ENCODE measurements around the gene CD58. TPM values are rescaled to one million over a fixed set of nuclear protein-coding genes. Genes with fewer than 3 reads are reported as not detected.

CD58 gene
- polyA plus RNA-seq, 2 donors, result 21.2 to 25.3 TPM

- Histone ChIP-seq H3K9me3 (ENCODE audit: control insufficient read depth in 2 of 2, insufficient read depth in 1 of 2, low read depth in 1 of 2, low read length in 1 of 2) (no peaks in the 10 kb centered on the region), H3K4me3 (ENCODE audit: low read depth in 1 of 2, low read length in 2 of 2) (no peak overlapping the region), H3K4me1 (ENCODE audit: control insufficient read depth in 2 of 2, insufficient read depth in 2 of 2, low read length in 1 of 2) (peaks cover 0 to 2% of the 10 kb centered on the region in 2 donors), H3K27ac (ENCODE audit: low read depth in 2 of 2, low read length in 1 of 2) (no peak overlapping the region), H3K36me3 (ENCODE audit: control insufficient read depth in 2 of 2, insufficient read depth in 2 of 2, low read length in 1 of 2) (peaks cover 2 to 12% of the 10 kb centered on the region in 2 donors), H3K27me3 (ENCODE audit: control insufficient read depth in 1 of 2, insufficient read depth in 2 of 2, low read length in 2 of 2) (no peaks in the 10 kb centered on the region)
- WGBS, 2 donors, result 78 to 80% methylated on average over 3 of the region's 3 CpGs
Observed at GRCh38 chr1:116586741-116587143, 15.9 kb upstream of the CD58 start.

GRCh38 chr1:116585886-116586285 lies 15.1 kb upstream of the CD58 start:
- WGBS, 2 donors, result 81 to 86% methylated on average over 1 of the region's 1 CpG
- no peaks in the 10 kb centered on the region for H3K9me3 ChIP-seq (ENCODE audit: control insufficient read depth in 2 of 2, insufficient read depth in 1 of 2, low read depth in 1 of 2, low read length in 1 of 2)
- peaks cover 0 to 2% of the 10 kb centered on the region in 2 donors for H3K4me1 ChIP-seq (ENCODE audit: control insufficient read depth in 2 of 2, insufficient read depth in 2 of 2, low read length in 1 of 2)
- H3K27ac ChIP-seq (ENCODE audit: low read depth in 2 of 2, low read length in 1 of 2), result no peak overlapping the region
- H3K27me3 ChIP-seq (ENCODE audit: control insufficient read depth in 1 of 2, insufficient read depth in 2 of 2, low read length in 2 of 2), result no peaks in the 10 kb centered on the region
- H3K36me3 ChIP-seq (ENCODE audit: control insufficient read depth in 2 of 2, insufficient read depth in 2 of 2, low read length in 1 of 2), result peaks cover 2 to 12% of the 10 kb centered on the region in 2 donors
- no peak overlapping the region for H3K4me3 ChIP-seq (ENCODE audit: low read depth in 1 of 2, low read length in 2 of 2)

- Histone ChIP-seq H3K27me3 (ENCODE audit: control insufficient read depth in 1 of 2, insufficient read depth in 2 of 2, low read length in 2 of 2) (no peaks in the 10 kb centered on the region), H3K36me3 (ENCODE audit: control insufficient read depth in 2 of 2, insufficient read depth in 2 of 2, low read length in 1 of 2) (peaks cover 2 to 20% of the 10 kb centered on the region in 2 donors), H3K27ac (ENCODE audit: low read depth in 2 of 2, low read length in 1 of 2) (no peak overlapping the region), H3K9me3 (ENCODE audit: control insufficient read depth in 2 of 2, insufficient read depth in 1 of 2, low read depth in 1 of 2, low read length in 1 of 2) (no peaks in the 10 kb centered on the region), H3K4me1 (ENCODE audit: control insufficient read depth in 2 of 2, insufficient read depth in 2 of 2, low read length in 1 of 2) (no peaks in the 10 kb centered on the region), H3K4me3 (ENCODE audit: low read depth in 1 of 2, low read length in 2 of 2) (no peak overlapping the region)
- WGBS, 2 donors, result 52 to 62% methylated on average over 3 of the region's 3 CpGs
Observed at GRCh38 chr1:116581323-116581885, 10.6 kb upstream of the CD58 start.

GRCh38 chr1:116580446-116581322 lies 9.9 kb upstream of the CD58 start:
- no peaks in the 10 kb centered on the region for H3K27me3 ChIP-seq (ENCODE audit: control insufficient read depth in 1 of 2, insufficient read depth in 2 of 2, low read length in 2 of 2)
- 74 to 81% methylated on average over 7 of the region's 7 CpGs for WGBS, 2 donors
- no peaks in the 10 kb centered on the region for H3K9me3 ChIP-seq (ENCODE audit: control insufficient read depth in 2 of 2, insufficient read depth in 1 of 2, low read depth in 1 of 2, low read length in 1 of 2)
- H3K4me3 ChIP-seq (ENCODE audit: low read depth in 1 of 2, low read length in 2 of 2), result no peak overlapping the region
- no peak overlapping the region for H3K27ac ChIP-seq (ENCODE audit: low read depth in 2 of 2, low read length in 1 of 2)
- H3K36me3 ChIP-seq (ENCODE audit: control insufficient read depth in 2 of 2, insufficient read depth in 2 of 2, low read length in 1 of 2), result peaks cover 2 to 20% of the 10 kb centered on the region in 2 donors
- no peaks in the 10 kb centered on the region for H3K4me1 ChIP-seq (ENCODE audit: control insufficient read depth in 2 of 2, insufficient read depth in 2 of 2, low read length in 1 of 2)

- Histone ChIP-seq H3K27ac (ENCODE audit: low read depth in 2 of 2, low read length in 1 of 2) (no peak overlapping the region), H3K4me1 (ENCODE audit: control insufficient read depth in 2 of 2, insufficient read depth in 2 of 2, low read length in 1 of 2) (no peaks in the 10 kb centered on the region), H3K9me3 (ENCODE audit: control insufficient read depth in 2 of 2, insufficient read depth in 1 of 2, low read depth in 1 of 2, low read length in 1 of 2) (no peaks in the 10 kb centered on the region), H3K36me3 (ENCODE audit: control insufficient read depth in 2 of 2, insufficient read depth in 2 of 2, low read length in 1 of 2) (peaks cover 2 to 12% of the 10 kb centered on the region in 2 donors), H3K4me3 (ENCODE audit: low read depth in 1 of 2, low read length in 2 of 2) (no peak overlapping the region), H3K27me3 (ENCODE audit: control insufficient read depth in 1 of 2, insufficient read depth in 2 of 2, low read length in 2 of 2) (no peaks in the 10 kb centered on the region)
- 77 to 84% methylated on average over 20 to 21 of the region's 21 CpGs for WGBS, 2 donors
Observed at GRCh38 chr1:116579259-116579875, 8.5 kb upstream of the CD58 start.

- WGBS, 2 donors, result 98 to 100% methylated on average over 1 of the region's 1 CpG
- peaks cover 2 to 12% of the 10 kb centered on the region in 2 donors for H3K36me3 ChIP-seq (ENCODE audit: control insufficient read depth in 2 of 2, insufficient read depth in 2 of 2, low read length in 1 of 2)
Observed at GRCh38 chr1:116578581-116578980, 7.8 kb upstream of the CD58 start.

GRCh38 chr1:116577759-116578314 lies 7.0 kb upstream of the CD58 start:
- Histone ChIP-seq H3K27me3 (ENCODE audit: control insufficient read depth in 1 of 2, insufficient read depth in 2 of 2, low read length in 2 of 2) (no peaks in the 10 kb centered on the region), H3K4me3 (ENCODE audit: low read depth in 1 of 2, low read length in 2 of 2) (no peak overlapping the region), H3K9me3 (ENCODE audit: control insufficient read depth in 2 of 2, insufficient read depth in 1 of 2, low read depth in 1 of 2, low read length in 1 of 2) (no peaks in the 10 kb centered on the region), H3K4me1 (ENCODE audit: control insufficient read depth in 2 of 2, insufficient read depth in 2 of 2, low read length in 1 of 2) (no peaks in the 10 kb centered on the region), H3K36me3 (ENCODE audit: control insufficient read depth in 2 of 2, insufficient read depth in 2 of 2, low read length in 1 of 2) (peaks cover 0 to 10% of the 10 kb centered on the region in 2 donors), H3K27ac (ENCODE audit: low read depth in 2 of 2, low read length in 1 of 2) (no peak overlapping the region)
- 83 to 87% methylated on average over 5 of the region's 5 CpGs for WGBS, 2 donors

More at GRCh38 chr1:116578581-116578980, 7.8 kb upstream of the CD58 start:
- H3K4me3 ChIP-seq (ENCODE audit: low read depth in 1 of 2, low read length in 2 of 2), result no peak overlapping the region
- no peaks in the 10 kb centered on the region for H3K4me1 ChIP-seq (ENCODE audit: control insufficient read depth in 2 of 2, insufficient read depth in 2 of 2, low read length in 1 of 2)
- no peak overlapping the region for H3K27ac ChIP-seq (ENCODE audit: low read depth in 2 of 2, low read length in 1 of 2)
- H3K9me3 ChIP-seq (ENCODE audit: control insufficient read depth in 2 of 2, insufficient read depth in 1 of 2, low read depth in 1 of 2, low read length in 1 of 2), result no peaks in the 10 kb centered on the region
- H3K27me3 ChIP-seq (ENCODE audit: control insufficient read depth in 1 of 2, insufficient read depth in 2 of 2, low read length in 2 of 2), result no peaks in the 10 kb centered on the region

GRCh38 chr1:116574581-116575291 lies 3.9 kb upstream of the CD58 start:
- Histone ChIP-seq H3K4me3 (ENCODE audit: low read depth in 1 of 2, low read length in 2 of 2) (no peak overlapping the region), H3K36me3 (ENCODE audit: control insufficient read depth in 2 of 2, insufficient read depth in 2 of 2, low read length in 1 of 2) (peaks cover 0 to 10% of the 10 kb centered on the region in 2 donors), H3K27ac (ENCODE audit: low read depth in 2 of 2, low read length in 1 of 2) (no peak overlapping the region), H3K9me3 (ENCODE audit: control insufficient read depth in 2 of 2, insufficient read depth in 1 of 2, low read depth in 1 of 2, low read length in 1 of 2) (peaks cover 0 to 3% of the 10 kb centered on the region in 2 donors), H3K27me3 (ENCODE audit: control insufficient read depth in 1 of 2, insufficient read depth in 2 of 2, low read length in 2 of 2) (no peaks in the 10 kb centered on the region), H3K4me1 (ENCODE audit: control insufficient read depth in 2 of 2, insufficient read depth in 2 of 2, low read length in 1 of 2) (peaks cover 0 to 1% of the 10 kb centered on the region in 2 donors)
- 30 to 31% methylated on average over 11 of the region's 11 CpGs for WGBS, 2 donors

All from esophagus (tissue), 2 donors.